ENCODE measurements around the gene GATAD2B.

DNA sequence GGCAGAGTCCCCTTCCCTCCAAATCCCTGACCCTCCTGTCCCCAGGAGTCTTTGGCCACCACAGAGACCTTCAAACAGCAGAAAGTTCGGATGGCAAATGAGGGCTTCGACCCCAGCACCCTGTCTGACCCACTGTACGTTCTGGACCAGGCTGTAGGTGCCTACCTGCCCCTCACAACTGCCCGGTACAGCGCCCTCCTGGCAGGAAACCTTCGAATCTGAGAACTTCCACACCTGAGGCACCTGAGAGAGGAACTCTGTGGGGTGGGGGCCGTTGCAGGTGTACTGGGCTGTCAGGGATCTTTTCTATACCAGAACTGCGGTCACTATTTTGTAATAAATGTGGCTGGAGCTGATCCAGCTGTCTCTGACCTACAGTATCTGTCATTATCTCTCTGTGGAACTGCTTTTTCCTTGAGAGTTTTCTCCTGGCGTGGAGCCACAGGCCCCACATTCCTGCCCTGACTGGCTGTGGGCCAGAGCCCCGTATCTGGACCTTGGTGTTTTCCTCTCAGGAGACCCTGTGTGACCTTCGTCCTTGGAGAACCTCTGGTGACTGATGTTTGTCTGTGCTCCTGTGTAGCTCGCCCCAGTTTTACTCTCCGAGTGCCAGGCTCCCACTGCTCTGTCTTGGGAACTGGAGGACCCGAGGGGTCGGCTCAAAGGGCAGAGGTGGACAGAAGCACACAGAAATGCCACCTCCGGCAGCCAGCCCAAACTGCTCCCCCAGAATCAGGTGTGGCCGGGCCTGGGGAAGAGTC, 142.8 kb downstream of the GATAD2B start:
- TF ChIP-seq, protein P1, sequence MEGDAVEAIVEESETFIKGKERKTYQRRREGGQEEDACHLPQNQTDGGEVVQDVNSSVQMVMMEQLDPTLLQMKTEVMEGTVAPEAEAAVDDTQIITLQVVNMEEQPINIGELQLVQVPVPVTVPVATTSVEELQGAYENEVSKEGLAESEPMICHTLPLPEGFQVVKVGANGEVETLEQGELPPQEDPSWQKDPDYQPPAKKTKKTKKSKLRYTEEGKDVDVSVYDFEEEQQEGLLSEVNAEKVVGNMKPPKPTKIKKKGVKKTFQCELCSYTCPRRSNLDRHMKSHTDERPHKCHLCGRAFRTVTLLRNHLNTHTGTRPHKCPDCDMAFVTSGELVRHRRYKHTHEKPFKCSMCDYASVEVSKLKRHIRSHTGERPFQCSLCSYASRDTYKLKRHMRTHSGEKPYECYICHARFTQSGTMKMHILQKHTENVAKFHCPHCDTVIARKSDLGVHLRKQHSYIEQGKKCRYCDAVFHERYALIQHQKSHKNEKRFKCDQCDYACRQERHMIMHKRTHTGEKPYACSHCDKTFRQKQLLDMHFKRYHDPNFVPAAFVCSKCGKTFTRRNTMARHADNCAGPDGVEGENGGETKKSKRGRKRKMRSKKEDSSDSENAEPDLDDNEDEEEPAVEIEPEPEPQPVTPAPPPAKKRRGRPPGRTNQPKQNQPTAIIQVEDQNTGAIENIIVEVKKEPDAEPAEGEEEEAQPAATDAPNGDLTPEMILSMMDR (IDR thresholded peaks at IDR 0.05) = no peak
- TF ChIP-seq POLR2A (IDR thresholded peaks at IDR 0.05) = no peak

Measured in esophagus squamous epithelium (tissue), 4 donors.